Stimulated activated CD8-positive, alpha-beta memory T cell treated with anti-CD3 and anti-CD28 coated beads, Interleukin-15, amount 100 ng/mL, for 24 hours (primary cell): ENCODE results near the gene HOXB8.

Experiments used
- DNase-seq: peaks from one replicate; pipeline ENCODE4 v3.0.0-alpha.2; 2020; ENCODE audit warnings: low read depth

The HOXB8 gene

DNA sequence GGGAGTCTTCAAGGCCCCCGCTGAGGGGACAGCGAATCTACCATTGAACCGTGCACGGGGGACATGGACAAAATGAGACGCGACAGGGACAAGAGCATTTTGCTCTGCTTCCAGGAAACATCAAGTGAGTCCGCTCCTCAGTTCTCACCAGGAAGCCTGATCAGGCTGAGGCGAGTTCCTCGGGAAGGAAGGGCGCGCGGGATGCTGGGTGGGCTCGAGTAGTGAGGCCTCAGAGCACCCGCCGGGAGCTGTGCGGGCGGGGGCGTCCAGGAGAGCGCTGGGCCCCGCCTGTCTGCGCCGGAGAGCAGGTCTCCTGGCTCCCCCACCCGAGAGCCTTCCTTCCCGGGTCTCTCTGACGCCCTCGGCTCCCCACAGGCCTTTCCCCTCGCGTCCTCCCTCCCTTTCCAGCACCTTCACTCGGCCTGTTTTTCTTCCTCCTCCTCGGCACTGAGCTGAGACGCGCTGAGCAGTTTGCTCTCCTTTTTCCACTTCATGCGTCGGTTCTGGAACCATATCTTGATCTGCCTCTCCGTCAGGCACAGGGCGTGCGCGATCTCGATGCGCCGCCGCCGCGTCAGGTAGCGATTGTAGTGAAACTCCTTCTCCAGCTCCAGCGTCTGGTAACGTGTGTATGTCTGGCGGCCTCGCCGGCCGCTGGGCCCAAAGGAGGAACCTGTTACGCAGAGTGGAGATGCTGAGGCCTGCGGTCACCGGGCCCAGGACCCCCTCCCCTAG lies 18.9 kb downstream of the HOXB8 start:
- DNase-seq, result no peak

DNA sequence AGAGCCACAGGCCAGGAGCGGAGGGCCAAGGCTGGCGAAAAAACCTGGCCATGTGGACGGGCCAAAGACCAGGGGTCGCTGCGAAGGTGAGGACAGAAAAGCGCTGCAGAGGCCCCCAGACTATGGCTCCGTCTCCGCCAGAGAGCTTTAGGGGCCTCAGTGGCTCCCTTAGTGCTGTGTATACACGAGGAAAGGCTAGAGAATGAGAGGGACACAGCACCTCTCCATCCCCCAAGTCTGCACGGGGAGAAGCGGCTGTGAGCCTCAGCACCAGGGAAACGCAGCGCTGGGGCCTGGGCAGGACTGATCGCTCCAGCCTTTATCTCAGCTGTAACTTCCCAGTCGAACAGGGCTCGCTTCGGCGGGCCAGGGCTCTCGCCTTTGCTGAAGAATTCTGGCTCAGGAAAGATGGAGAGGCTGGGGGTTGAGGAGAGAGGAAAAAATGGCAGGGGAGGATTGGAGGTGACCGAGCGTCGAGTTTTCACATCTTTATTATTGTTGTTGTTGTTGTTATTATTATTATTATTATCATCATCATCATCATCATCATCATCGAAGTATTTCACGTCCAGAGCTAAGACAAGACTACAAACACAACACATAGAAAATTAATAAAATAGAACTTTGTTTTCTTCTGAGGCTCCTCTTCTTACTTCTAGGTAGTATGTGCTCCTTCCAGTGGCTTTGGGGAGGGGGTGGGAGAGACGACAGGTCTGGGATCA lies 19.7 kb downstream of the HOXB8 start:
- DNase-seq, result no peak

DNA sequence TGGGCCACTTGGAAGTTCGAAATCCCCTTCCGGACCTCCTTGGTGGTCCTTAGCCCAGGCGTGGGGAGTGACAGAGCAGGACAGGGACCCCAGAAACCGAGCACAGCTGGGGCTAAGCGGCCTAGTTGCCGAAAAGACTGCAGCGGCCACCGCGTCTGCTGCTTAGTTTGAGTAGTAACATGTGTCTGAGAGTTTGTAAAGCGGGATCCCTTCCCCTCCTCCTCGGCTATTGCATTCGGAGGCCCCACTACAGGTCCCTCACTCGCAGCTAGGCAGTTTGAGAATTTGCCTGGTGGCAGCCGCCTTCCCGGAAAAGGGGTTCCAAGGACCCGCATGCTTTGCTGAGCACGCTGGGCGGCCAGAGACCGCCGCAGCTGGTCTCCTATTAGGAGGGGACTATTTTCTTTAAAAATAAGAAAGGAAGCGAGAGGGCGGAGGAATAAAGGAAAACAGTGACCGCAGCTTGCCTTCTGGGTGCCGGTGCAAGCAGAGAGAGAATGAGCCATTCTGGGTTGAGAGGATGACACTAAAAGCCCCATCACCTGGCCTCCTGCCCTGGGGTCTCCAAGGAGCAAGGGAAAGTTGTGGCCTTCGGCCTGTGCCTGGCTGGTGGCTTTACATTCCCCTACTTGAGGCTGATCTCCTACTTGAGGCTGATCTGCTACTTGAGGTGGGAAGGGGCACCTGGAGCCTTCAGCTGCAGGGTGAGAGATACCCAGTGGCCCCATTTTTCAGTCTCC lies 20.4 kb downstream of the HOXB8 start:
- DNase-seq, result no peak

DNA sequence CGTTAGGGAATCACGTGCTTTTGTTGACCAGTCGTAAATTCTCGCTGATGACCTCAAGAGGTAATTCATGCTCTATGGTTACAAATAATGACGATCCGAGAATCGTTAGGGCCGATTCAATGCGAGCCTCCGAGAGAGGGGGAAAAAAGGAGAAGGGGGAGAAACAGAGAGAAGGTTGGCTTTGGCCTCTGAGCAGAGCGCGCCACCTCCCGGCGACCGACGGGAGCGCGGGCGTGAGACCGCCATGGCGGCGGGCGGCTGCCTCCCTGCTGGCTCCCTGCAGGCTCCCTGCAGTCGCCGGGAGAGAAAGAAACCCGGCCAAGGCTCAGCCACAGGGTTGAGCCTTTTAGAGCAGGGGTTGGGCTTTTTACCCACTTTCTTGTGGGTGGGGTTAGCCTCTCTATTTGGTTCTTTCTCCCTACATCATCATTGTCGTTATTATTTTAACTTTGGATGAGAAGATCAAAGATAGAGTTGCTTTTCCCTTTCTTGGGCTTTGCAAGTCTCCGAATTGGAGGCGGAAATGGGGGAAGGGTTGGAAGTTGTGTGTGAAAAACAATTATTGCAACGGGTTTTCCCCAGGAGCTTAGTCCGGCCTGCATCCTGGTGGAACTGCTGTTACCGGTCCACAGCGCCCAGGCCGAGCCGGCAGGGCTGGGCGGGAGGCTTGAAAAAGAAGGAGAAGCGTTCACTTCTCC lies 21.1 kb downstream of the HOXB8 start:
- DNase-seq, result peak; percentile 65

DNA sequence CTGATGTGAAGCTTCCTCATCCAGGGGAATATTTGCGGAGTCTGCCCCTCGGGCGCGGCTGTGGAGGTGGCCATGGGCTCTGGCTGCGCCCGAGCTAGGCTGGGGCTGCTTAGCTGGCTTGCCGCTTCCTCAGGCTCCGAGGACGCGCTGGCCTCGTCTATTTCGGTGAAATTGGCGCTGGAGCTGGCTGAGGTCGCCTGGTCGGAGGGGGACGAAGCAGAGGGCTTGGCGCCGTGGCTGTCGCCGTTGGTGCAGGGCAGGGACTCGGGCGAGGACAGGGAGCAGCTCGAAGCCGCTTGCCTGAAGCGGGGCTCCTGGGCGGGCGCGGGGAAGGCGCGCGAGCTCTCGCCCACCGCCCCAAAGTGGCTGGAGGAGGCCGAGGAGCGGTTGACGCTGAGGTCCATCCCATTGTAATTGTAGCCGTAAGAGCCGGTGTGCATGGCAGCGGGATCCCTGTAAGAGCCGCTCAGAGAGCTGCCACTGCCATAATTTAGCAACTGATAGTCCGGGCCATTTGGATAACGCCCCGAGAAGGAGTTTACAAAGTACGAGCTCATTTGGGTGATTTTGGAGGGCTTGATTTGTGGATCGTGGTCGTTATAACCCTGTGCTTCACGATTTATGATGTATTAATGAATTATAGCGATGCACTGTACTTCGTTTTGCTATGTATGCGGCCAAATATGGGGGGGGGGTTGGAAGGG lies 21.8 kb downstream of the HOXB8 start, which contains the start of gene HOXB5:
Gene HOXB5, minus strand, starts transcription at position 654 of the 704 bp plus-strand sequence. Its CDS starts 97 bp downstream, at position 557.
- no peak for DNase-seq

DNA sequence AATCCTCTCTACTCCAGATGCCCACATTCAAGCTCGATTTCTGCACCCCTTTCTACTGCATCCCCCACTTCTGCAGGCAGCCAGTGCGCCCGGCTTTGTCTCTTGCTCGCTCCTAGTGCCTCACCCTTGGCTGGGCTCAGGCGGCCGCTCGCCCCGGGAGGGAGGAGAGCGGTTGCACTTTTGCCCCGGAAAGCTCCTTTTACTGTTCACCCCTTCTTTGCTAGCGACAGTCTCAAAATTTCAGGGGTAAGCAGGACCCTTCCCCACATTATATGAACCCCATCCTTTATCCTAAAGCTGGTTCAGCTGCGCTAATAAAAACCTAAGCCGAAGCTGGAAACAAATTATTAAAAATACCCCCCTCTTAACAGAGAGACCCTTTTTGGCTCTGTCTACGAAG lies 22.5 kb downstream of the HOXB8 start:
- DNase-seq, result no peak

DNA sequence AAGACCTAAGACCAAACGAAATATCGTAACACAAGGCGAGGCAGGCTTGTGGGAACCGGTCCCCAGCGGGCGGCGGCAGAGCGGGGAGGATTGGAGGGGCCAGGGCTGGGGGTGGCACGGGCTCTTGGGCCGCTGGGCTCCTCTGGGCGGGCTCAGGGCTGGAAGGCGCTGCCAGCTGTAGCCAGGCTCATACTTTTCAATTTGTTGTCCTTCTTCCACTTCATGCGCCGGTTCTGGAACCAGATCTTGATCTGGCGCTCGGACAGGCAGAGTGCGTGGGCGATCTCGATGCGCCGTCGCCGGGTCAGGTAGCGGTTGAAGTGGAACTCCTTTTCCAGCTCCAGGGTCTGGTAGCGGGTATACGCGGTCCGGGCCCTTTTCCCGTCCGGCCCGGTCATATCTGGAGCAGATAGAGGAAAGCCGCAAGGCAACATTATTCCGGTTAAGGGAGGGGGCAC lies 23.0 kb downstream of the HOXB8 start:
- DNase-seq, result no peak

DNA sequence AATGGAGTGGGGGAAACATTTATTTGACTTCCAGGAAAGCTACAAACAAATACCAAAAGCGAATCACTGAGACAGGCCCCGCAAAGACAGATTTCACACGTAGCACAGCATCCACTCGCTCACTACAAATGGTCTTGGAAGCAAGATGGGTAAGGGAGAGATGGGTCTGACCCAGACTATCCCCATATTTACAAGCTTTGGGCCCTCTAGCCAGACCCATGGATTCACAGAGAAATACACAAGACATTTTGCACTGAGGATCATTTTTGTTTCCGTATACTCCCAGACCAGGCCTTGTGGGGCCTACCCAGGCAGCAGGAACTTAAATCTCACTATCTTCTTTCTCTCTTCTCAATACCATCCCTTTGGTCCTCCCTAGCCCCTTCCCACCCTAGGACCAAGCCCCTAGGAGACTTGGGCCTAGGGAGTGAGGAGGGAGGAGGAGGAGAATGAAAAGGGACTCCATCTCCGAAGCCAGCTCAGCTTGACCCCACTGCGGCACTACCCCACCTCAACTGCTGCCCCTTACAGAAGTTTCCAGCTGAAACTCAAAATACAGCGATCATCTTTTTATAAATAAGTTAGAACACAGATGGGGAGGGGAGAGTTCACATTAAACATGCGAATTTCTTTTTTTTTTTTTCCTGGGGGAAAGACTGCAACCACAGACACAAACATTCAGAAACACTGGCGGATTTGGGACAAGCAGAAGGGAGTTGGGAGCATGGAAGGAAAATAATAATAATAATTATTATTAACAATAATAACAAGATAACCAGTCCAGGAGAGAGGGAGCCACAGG lies 23.6 kb downstream of the HOXB8 start:
- DNase-seq, result no peak

DNA sequence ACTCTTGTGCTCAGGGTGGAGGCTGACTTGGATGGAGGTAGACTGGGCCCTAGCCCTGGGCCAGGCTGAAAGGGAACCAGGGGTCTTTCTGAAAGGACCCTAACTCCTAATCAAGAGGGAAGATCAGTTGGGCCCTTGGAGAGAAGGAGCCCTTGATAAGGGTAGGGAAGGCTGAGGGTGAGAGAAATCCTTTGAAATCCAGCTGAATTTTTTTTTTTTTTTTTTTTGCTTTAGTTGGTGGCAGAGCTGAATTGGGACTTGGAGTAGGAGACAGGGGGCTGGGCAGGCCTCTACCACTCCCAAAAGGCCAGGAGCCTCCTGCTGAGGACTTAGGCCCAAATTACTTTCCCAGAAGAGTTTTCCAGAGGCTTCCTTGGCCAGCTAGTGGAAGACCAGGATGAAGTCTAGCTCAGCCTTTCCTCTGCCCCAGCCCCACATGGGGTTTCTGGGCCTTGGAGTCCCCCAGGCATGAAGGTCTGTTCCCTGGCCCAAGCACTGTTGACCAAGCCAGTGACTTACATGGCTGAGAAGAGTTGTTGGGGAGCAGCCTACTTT lies 24.4 kb downstream of the HOXB8 start:
- DNase-seq, result no peak

DNA sequence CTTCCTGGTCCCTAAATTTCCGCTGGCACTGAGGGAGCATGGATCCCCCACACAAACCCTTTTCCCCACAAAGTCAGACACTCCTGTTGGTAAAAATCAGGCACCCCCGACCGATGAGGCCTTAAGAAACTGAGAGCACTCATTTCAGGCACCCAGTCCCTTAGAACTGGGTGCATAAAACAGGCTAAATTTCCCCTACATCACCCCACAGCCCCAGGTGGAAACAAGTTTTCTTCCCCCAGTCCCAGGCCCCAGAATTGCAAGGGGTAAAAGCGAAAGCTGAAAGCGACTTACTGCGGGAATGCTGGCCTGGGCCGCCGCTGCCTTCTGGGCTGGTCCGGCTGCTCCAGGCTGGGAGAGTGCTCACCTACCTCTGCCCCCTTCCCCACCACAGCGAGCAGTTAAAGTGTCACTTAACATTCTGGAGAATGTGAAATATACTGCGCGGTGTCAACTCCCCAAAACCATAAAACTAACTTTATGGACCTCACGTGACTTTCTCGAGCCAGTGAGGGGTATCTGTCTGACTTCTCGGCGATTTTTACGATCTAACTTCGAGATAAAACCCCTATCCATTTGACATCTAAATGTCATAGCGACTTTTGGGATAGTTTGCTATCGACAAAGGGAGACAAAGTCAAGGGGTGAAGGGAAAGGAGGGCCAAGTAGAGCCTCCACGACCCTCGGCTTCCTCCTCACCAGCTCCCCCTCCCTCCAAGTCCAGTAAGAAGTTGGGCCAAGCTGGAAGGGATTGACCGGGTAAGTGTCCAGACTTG lies 25.1 kb downstream of the HOXB8 start, which contains the start of gene HOXB3:
Gene HOXB3, minus strand, starts transcription at position 411 of the 776 bp plus-strand sequence. CDS start 37,767 bp downstream, outside the sequence.
- DNase-seq, result no peak

DNA sequence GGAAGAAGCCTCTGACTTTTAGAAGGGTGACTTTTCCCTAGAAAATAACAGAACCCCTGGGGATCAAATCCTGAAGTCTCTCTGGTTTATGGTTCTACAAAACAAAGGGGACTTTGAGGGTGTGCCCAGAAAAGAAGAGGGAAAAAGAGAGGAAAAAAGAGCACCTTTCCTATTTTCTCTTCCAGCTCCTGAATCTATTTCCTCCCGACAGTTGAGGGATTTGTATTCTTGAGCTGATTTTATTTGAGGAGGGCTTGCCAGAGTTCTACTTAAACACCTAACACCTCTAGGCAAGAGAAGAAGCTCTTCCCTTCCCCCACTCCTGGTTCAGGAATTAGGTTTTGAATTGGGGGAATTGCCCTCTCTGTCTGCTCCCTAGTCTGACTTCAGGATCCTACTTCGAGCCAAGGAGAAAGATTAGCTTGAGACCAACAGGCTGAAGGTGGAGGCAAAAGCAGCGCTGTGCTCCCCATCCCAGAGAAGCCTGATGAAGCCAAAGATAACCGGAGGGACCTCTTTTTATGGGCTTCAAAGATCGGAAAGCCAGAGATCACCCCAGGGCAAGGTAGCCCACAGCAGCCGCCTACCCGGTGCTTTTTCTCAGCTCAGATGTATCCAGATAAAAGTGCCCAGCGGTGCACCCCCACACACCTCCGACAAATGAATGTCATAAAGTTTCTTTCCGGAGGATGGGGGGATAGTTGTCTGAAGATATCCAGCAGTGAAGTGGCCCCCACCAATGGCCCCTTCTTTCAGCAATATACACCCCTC lies 25.8 kb downstream of the HOXB8 start:
- DNase-seq, result no peak

DNA sequence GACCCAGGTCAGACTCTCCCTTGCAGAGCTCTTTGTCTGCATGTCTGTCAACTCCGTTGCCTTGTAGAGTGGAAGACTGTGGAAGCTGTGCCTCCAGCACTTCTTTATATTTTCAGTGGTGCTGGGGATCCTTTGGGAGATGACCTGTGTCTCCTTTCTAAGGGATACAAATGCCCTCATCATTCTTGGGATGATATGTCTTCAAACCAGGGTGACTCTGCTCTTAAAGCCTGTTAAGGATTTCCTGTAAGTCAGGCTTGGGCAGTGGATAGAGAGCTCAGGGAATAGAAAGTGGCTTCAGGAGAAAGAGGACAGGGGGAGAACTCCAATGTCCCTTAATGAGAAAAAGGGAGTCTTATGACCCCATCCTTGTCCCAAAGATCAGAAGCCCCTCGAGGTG lies 26.6 kb downstream of the HOXB8 start:
- no peak for DNase-seq

DNA sequence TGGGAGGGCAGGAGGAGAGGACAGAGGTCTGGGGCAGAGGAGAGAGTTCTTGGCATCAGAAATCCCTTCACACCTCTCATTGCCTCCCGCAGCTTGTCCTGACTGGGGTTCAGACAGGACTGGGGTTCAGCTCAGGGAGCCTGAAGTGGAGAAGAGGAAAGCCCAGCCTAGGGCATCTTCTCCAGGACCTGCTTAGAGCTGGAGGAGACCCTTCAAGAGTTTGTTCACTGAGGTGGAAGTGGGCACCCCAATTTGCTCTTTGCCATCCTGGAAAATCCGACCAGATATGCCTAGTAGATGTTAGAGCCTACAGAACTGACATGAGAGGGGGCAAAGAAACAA lies 27.0 kb downstream of the HOXB8 start:
- DNase-seq, result no peak

DNA sequence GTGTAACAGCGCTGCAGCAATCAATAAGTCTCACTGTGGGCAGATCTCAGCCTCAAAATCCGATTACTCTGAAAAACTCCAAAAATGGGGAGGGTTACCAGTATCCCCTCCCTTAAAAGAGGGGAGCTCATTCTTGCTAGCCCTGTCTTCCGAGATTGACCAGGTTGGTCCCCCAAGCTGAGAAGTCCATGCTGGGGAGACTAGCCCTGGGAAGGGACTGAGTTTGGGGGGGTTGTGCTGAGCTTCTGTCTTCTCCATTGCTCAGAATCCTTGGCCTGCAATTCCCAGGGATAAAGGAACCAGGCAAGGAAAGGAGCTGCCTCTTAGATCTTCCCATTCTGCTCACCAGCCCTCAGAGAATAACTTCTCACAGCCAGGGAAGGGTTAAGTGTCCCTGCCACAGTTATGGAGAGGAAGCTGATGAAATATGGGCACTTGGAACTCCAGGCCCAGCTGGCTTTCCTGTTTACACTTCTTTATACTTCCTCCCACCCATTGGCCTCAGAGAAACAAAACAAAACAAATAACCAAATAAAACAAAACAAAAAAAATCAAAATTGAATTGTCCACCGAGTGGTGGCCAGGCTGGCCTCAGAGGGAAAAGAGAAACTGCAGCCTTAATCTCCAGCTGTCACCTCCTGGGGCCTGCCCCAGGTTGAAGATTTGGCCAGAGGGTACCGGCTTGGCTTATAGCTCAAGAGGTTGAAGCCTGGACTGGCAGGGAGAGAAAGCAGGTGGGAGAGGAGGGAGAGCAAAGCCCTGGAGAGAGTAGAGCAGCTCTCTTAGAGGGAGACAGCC lies 27.6 kb downstream of the HOXB8 start:
- no peak for DNase-seq

DNA sequence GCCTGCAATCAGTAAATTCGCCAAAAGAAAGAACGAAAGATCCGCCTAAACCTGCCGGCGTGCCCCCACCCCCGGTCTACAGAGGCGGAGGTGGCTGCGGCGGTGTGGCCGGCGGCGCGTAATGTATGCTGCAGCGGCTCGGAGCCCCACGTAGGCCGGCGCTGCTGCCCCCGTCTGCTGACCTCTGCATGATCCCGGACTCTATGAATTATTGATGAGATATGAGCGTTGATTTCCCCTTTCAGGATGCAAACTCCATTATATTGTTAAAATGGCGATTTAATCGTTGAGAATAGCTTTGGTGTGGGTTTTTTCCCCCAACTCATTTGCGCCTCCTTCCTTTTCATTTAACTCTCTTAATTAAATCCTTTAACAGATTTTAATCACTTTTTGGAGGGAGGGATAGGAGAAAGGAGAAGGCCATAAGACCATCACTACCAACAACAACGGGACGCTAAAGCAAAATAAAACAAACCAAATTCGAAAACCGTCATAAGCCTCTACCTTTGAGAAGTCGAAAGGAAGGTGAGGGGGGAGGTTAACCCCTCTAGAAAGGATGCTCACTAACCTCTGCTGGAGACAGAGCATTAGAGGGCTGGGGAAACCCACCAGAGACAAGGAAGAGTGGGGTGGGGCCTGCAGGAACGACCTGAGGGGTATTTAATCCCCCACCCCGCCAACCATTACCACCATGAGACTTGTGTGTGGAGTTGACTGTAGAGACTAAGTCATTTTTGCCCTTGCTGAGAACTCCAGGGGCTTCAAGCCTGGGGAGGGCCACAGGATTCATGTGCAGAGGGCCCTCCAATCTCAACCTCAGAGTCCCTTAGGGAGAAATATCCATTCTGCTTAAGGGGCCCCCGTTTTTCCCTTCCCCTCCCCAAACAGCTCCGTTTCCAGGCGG lies 28.5 kb downstream of the HOXB8 start:
- no peak for DNase-seq

DNA sequence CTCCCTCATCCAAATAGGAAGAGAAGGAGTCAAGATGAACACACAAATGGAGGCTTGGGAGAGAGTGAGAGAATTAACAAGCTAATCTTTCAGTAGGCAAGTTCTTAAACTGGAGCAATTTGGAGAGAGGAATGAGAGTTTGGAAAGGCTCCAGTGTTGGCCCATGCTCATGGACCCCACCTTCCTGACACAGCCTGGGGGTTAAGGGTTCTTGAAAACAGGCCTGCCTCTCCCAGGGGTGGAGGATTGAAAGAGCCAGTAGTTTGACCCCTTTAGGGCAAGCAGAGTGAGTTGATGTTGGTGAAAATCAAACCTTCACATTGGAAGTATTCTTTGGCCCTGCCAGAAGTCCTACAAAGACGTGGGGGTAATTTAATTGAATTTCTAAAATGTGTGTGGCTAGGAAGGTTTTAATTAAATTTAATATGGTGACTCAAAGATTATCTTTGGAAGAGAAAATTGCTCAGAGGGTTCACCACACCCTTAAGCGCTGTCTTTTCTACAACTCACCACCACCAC lies 30.8 kb downstream of the HOXB8 start:
- no peak for DNase-seq
